Loucy (cell line): Measurements from ENCODE around the gene SERP2.
A peak's percentile ranks its signal among the peaks of the same experiment; 100 is the strongest.

Experiments used
- H2AFZ ChIP-seq: fragments of 200-600 bp; sonication (generic); 2 replicates; pipeline ENCODE4 v1.6.0; 2016; ENCODE audit warnings: antibody characterized with exemption, mild to moderate bottlenecking, low read length, moderate library complexity
- H3F3A ChIP-seq: fragments of 200-600 bp; 2 replicates; pipeline ENCODE4 v1.6.0; 2016; ENCODE audit warnings: antibody characterized with exemption, low read depth, mild to moderate bottlenecking
- H3K27me3 ChIP-seq: fragments of 200-600 bp; sonication (generic); 2 replicates; pipeline ENCODE4 v1.6.1; 2014; ENCODE audit warnings: low read length, mild to moderate bottlenecking; ENCODE audit not compliant: insufficient read depth, poor library complexity, severe bottlenecking
- H3K36me3 ChIP-seq: fragments of 200-600 bp; sonication (generic); 2 replicates; pipeline ENCODE4 v1.6.1; 2016; ENCODE audit warnings: low read length; ENCODE audit not compliant: insufficient read depth
- H3K4me1 ChIP-seq: fragments of 200-600 bp; sonication (generic); 2 replicates; pipeline ENCODE4 v1.5.1; 2014; ENCODE audit warnings: low read length, mild to moderate bottlenecking; ENCODE audit not compliant: insufficient read depth, poor library complexity, severe bottlenecking
- H3K4me2 ChIP-seq: fragments of 200-600 bp; sonication (generic); 2 replicates; pipeline ENCODE4 v1.6.0; 2014; ENCODE audit warnings: antibody characterized with exemption, low read length, low read depth, mild to moderate bottlenecking; ENCODE audit not compliant: poor library complexity, severe bottlenecking
- H3K4me3 ChIP-seq: fragments of 200-600 bp; sonication (generic); 2 replicates; pipeline ENCODE4 v1.5.1; 2014; ENCODE audit warnings: low read length, mild to moderate bottlenecking, mixed read lengths; ENCODE audit not compliant: poor library complexity, severe bottlenecking
- H3K79me2 ChIP-seq: fragments of 200-600 bp; sonication (generic); 2 replicates; pipeline ENCODE4 v1.6.1; 2014; ENCODE audit warnings: low read length; ENCODE audit not compliant: insufficient read depth
- H3K9ac ChIP-seq: fragments of 200-600 bp; sonication (generic); 2 replicates; pipeline ENCODE4 v1.6.0; 2014; ENCODE audit warnings: mild to moderate bottlenecking, low read depth, low read length, moderate library complexity; ENCODE audit not compliant: poor library complexity, severe bottlenecking
- H3K9me2 ChIP-seq: fragments of 200-600 bp; sonication (generic); replicated peaks from 2 replicates; pipeline ENCODE4 v1.6.1; 2016; ENCODE audit warnings: low read depth, low read length, mixed read lengths
- H3K9me3 ChIP-seq: fragments of 200-600 bp; sonication (generic); 2 replicates; pipeline ENCODE4 v1.6.1; 2014; ENCODE audit warnings: mild to moderate bottlenecking, antibody characterized with exemption, low read length, low read depth; ENCODE audit not compliant: insufficient read depth
- H4K20me1 ChIP-seq: fragments of 200-600 bp; sonication (generic); 2 replicates; pipeline ENCODE4 v1.6.0; 2014; ENCODE audit warnings: antibody characterized with exemption, low read length, mild to moderate bottlenecking; ENCODE audit not compliant: insufficient read depth, poor library complexity, severe bottlenecking
- CTCF ChIP-seq: fragments of 200-600 bp; sonication (generic); conservative IDR thresholded peaks from 2 replicates; pipeline ENCODE4 v1.5.1; 2014; ENCODE audit warnings: mild to moderate bottlenecking, antibody characterized with exemption, low read length
- EZH2phosphoT487 ChIP-seq: fragments of 200-600 bp; IDR thresholded peaks from 2 replicates; pipeline ENCODE4 v1.6.1; 2018; ENCODE audit warnings: antibody characterized with exemption, mild to moderate bottlenecking, moderate library complexity, borderline replicate concordance

The SERP2 gene

GRCh38 chr13:44417876-44418275, 44.3 kb downstream of the SERP2 start:
- no peak for TF ChIP-seq CTCF
- TF ChIP-seq EZH2phosphoT487 = no peak
- H3K4me3 ChIP-seq = no peak overlapping the region
- H4K20me1 ChIP-seq = no peaks in the 10 kb centered on the region
- no peak overlapping the region for H3K9ac ChIP-seq
- no peaks in the 10 kb centered on the region for H3K79me2 ChIP-seq
- H3F3A ChIP-seq = no peaks in the 10 kb centered on the region; the same call in 1 of the 2 replicates
- no peaks in the 10 kb centered on the region for H3K27me3 ChIP-seq
- H3K36me3 ChIP-seq = no peaks in the 10 kb centered on the region
- H2AFZ ChIP-seq = peak overlapping the region; percentile 10; the same call in 1 of the 2 replicates
- H3K4me1 ChIP-seq = peaks cover 12% of the 10 kb centered on the region
- no peak overlapping the region for H3K4me2 ChIP-seq
- no peaks in the 10 kb centered on the region for H3K9me3 ChIP-seq
- H3K9me2 ChIP-seq = no peaks in the 10 kb centered on the region

GRCh38 chr13:44420376-44421220, 47.0 kb downstream of the SERP2 start:
- H3K9ac ChIP-seq = no peak overlapping the region
- no peak for TF ChIP-seq CTCF
- no peak for TF ChIP-seq EZH2phosphoT487
- H3K4me2 ChIP-seq = no peak overlapping the region
- H3K9me3 ChIP-seq = no peaks in the 10 kb centered on the region
- no peaks in the 10 kb centered on the region for H3K79me2 ChIP-seq
- H3K27me3 ChIP-seq = no peaks in the 10 kb centered on the region
- no peaks in the 10 kb centered on the region for H4K20me1 ChIP-seq
- peaks cover 15% of the 10 kb centered on the region for H3K4me1 ChIP-seq
- H3F3A ChIP-seq = no peaks in the 10 kb centered on the region
- H3K4me3 ChIP-seq = no peak overlapping the region
- no peaks in the 10 kb centered on the region for H3K36me3 ChIP-seq
- no peak overlapping the region for H2AFZ ChIP-seq
- H3K9me2 ChIP-seq = no peaks in the 10 kb centered on the region

GRCh38 chr13:44421853-44422525, 48.4 kb downstream of the SERP2 start:
- no peaks in the 10 kb centered on the region for H3K27me3 ChIP-seq
- H3K9me3 ChIP-seq = no peaks in the 10 kb centered on the region
- H3K36me3 ChIP-seq = no peaks in the 10 kb centered on the region
- H3K4me1 ChIP-seq = peaks cover 11% of the 10 kb centered on the region
- H3K79me2 ChIP-seq = no peaks in the 10 kb centered on the region
- H3K4me3 ChIP-seq = no peak overlapping the region
- H4K20me1 ChIP-seq = no peaks in the 10 kb centered on the region
- no peak overlapping the region for H2AFZ ChIP-seq
- no peak overlapping the region for H3K4me2 ChIP-seq
- H3K9ac ChIP-seq = no peak overlapping the region
- TF ChIP-seq EZH2phosphoT487 = no peak
- no peak for TF ChIP-seq CTCF
- no peaks in the 10 kb centered on the region for H3F3A ChIP-seq
- H3K9me2 ChIP-seq = no peaks in the 10 kb centered on the region
